ENCODE data around the gene TXN2.
A peak's percentile ranks its signal among the peaks of the same experiment; 100 is the strongest.
"Not testable (repeated sequence)": the region's sequence is repeated elsewhere in the genome, so short reads cannot be mapped to it uniquely, and the experiment has no call there.

The TXN2 gene

DNA sequence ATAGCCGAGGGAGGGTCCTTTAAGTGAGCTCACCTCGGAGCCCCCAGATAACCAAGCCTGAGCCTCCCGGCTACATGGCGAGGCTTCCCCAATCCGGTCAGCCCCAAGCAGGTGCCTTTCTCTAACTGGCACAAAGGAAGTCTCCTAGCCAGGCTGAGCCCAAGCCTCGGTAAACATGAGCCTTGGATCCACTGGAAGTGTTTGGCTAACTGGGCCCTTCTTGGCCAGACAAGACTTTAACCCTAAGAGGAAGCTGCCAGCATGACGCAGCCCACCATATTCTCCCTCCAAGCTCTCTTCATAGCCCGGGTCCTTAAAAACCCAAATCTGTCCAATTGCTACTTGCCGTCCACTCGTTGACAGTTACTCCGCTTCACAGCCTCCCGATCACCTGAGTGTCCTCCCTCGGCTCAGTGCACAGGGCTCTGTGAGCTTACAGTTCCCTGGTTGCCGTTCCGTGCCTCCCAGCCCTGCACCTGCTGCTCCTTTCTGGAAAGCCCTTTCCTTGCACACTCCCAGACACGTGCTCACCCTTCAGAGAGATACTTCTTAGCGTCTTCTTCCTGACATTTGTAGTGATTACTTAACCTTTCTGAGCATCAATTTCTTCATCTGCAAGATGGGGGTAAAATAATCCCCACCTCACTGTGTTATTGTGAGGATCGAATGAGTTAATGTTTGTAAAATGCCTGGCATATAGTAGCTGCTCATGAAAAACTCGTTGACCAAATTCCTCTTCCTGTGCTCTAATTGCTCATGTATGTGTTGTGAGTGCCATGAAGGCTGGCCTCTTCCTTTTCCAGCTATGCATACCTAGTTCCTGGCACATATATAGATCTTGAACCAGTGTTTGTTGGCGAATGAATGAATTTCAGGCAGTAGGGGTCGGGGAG, 25.6 kb downstream of the TXN2 start:
- DNase-seq (ENCODE audit: low spot score), result peak; percentile 22

DNA sequence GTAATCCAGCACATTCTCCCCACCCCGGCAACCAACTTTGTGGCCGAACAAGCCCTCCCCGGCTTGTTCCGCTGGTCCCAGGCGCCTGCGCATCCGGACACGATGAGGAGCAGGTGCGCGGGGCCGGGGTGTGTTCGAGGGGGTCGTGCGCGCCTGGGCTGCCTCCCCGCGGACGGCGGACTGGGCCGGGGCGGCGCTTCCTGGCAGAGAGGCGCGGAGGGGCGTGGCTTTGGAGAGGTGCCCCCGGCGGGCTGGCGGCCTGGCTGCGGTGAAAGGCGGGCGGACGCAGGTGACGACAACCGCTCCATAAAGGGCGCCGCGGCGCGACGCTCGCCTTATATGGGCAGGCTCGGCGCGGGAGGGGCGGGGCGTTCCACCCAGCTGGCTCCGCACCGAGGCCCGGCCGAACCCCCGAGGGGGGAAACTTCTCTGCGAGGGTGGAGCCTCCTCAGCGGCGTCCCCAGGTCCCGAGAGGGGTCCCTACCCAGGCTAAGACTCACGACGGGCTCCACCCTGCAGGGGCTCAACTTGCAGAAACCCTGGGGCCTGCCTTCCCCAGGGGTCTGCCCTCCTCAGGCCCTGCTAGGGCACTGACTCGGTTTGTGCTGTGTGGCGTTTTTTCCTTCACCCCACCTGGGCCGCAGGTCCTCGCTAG, 26.4 kb downstream of the TXN2 start:
- DNase-seq (ENCODE audit: low spot score), result peak; percentile 90

DNA sequence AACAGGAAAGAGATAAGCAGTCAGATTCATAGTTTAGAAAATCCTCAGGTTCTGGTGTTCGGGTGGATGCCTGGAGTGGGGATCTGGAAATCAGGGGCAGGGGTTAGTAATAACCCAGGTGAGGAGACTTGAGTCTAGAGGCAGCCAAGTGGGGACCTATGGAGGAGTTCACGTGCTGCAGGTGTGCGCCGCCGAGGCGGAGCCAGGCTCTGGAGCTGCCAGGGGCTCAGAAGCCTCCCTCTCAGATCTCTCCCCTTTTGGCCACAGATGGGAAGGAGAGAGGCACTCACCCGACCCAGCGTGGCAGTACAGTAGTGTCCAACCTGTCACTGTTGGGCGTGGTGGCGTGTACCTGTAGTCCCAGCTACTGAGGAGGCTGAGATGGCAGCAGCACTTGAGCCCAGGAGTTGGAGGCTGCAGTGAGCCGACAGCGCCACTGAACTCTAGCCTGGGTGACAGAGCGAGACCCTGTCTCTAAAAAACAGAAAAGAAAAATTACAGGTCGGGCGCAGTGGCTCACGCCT, 27.5 kb downstream of the TXN2 start:
- DNase-seq (ENCODE audit: low spot score), result no peak

DNA sequence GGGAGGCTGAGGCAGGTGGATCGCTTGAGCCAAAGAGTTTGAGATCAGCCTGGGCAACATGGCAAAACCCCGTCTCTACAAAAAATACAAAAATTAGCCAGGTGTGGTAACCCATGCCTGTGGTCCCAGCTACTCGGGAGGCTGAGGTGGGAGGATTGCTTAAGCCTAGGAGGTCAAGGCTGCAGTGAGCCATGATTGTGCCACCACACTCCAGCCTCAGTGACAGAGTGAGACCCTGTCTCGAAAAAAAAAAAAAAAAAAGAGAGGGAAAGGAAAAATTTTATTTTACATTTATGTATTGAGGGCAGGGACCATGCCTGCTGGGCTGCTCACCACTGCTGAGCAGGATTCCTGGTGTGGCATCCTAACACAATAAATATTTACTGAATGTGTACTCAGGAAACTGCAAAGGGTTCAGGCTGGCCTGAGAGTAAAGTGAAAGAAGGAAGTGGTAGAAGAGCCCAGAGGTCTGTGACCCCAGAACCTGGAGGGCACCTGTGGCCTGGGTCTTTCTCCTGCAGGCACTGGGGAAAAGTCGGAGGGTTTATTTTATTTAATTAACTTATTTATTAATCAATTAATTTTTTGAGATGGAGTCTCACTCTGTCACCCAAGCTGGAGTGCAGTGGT, 28.3 kb downstream of the TXN2 start:
- DNase-seq (ENCODE audit: low spot score), result peak; percentile 56

DNA sequence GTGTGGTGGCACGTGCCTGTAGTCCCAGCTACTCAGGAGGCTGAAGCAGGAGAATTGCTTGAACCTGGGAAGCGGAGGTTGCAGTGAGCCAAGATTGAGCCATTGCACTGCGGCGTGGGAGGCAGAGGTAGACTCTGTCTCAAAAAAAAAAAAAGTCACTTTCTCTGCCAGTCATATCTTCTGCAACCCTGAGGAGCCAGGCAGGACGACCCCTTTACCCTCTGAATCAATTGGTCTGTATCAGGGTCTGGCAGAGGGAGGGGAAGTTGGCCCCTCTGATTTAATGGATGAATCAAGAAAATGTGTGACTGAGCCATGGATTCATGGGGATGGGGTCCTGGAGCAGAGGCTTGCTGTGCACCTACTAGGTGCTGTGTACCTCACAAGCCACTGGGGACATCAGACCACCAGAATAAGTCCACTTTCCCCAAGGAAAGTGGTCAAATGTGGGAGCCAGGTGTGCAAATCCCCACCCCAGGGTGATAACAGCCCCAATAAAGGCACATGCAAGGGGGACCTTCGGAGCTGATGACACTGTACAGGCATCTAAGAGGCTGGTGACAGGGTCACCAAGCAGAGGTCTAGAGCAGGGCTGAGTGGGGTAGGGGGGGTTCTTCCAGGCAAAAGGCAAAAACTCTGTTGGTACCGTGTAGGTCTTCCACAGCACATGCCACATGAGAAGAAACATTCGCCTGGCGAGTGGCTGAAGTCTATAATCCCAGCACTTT, 29.0 kb downstream of the TXN2 start:
- DNase-seq (ENCODE audit: low spot score), result no peak

DNA sequence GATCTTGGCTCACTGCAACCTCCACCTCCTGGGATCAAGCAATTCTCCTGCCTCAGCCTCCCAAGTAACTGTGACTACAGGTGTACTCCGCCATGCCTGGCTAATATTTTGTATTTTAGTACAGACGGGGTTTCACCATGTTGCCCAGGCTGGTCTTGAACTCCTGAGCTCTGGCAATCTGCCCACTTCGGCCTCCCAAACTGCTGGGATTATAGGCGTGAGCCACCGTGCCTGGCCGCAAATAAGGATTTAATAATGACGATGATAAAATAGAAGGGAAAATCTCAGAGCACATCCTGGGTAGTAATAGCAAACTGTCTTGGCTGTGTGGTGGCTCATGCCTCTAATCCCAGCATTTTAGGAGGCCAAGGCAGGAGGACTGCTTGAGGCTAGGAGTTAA, 30.5 kb downstream of the TXN2 start:
- not testable (repeated sequence) for DNase-seq (ENCODE audit: low spot score)

DNA sequence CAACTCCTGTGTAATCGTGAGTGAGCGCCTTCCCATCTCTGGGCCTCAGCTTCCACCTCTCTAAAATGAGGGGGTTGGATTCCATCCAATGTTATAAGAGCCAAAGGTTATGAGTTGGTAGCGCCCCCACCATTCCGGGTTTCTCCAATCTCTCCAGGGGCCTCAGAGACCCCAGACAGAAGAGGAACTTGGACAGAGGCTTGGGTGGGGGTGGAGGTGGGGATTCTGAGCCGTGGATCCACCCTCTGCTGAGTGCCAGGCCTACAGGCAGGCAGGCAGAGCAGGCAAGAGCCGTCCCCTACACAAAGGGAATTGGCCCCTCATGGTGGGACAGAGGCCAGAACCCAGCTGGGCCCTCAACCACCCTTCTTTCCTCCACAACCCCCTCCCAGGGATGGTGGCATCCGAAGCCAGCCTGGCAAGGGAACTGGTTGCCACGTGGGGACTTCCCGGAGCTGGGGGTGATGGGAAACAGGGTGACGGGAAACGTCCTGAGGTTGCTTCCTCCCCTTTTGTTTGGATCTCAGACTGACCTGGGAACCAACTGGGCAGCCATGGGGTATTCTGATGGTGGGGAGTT, 31.8 kb downstream of the TXN2 start:
- DNase-seq (ENCODE audit: low spot score), result no peak

DNA sequence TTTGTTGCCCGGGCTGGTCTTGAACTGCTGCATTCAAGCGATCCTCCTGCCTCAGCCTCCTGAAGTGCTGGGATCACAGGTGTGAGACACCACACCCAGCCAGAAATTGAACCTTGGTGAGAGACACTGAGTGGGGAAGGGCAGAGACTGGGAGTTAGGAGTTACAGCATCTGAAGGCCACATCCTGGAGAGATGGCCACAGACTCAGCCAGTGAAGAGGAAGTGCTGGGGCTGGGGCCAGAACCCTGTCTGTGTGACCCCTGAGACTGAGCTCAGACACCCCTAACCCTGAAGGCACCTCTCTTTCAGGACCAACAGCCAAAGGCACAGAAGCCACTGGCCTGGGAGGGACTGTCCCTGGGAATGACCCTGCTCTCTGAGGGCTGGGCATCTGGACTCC, 33.8 kb downstream of the TXN2 start:
- DNase-seq (ENCODE audit: low spot score), result no peak

DNA sequence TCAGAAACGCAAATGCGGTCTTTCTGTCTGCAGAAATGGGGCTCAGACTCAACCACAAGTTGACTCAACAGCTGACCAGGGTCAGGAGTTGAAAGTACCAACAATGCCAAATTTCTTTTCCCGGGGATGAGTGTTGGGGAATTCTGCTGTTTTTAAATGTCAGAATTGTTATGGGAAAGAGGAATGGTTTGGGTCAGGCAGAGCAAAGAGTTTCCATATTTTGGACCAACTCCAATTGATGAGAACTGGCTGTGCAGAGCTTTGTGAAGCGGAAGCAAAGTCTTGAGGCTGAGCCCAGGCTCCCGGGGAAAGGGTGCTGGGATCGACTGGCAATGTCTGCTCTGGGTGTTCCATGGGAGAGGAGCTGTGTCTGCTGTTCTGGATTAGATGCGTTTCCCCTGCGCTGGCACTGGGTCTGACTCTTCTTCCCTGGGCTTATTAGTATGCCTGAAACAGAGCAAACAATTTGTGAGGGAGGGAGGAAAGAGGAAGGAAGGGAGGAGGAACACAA, 36.2 kb downstream of the TXN2 start:
- peak; percentile 50 for DNase-seq (ENCODE audit: low spot score)

DNA sequence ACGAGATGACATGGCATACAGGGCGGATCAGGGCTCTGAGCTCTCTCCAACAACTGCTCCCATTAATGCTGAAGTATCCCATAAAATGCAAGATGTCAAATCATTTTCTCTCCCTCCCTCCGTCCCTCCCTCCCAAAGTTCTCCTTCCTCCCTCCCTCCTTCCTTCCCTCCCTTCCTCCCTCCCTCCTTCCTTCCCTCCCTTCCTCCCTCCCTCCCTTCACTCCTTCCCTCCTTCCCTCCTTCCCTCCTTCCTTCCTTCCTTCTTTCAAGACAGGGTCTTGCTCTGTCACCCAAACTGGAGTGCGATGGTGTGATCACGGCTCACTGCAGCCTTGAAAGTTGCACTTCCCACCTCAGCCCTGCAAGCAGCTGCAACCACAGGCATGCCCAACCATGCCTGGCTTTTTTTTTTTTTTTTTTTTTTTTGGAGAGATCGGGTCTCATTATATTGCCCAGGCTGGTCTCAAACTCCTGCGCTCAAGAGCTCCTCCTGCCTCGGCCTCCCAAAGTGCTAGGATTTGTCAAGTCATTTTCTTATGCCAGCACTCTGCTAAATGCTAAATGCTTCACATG, 38.2 kb downstream of the TXN2 start:
- no peak for DNase-seq (ENCODE audit: low spot score)

DNA sequence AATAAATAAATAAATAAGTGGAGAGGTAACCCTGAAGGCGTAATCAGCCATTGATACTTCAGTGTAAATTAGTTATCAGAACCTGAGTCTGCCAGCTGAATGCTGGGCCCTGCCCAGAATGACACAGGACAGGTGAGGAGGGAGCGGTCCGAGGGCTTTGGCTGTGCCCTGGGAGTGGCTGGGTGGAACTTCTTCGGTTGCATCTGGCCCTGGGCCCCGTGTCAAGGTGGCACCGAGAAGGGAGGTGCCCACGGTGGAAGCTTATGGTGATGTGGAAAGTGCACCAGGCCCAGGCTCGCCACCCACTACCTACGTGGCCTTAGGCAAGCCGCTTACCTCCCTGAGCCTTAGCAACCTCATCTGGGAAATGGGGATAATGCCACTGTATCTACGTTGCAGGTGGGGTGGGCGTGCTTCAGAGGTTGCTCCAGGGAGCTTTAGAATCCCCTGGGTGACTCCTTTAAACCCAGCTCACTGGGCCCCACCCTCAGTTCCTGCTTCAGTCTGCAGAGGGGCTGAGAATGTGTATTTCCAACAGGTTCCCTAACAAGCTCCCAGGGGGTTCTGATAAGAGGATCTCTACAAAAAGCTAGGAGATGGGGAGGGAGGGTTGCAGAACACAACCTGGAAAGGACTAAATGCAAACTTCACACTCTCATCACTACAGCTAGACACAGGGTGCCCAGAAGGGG, 38.8 kb downstream of the TXN2 start:
- no peak for DNase-seq (ENCODE audit: low spot score)

DNA sequence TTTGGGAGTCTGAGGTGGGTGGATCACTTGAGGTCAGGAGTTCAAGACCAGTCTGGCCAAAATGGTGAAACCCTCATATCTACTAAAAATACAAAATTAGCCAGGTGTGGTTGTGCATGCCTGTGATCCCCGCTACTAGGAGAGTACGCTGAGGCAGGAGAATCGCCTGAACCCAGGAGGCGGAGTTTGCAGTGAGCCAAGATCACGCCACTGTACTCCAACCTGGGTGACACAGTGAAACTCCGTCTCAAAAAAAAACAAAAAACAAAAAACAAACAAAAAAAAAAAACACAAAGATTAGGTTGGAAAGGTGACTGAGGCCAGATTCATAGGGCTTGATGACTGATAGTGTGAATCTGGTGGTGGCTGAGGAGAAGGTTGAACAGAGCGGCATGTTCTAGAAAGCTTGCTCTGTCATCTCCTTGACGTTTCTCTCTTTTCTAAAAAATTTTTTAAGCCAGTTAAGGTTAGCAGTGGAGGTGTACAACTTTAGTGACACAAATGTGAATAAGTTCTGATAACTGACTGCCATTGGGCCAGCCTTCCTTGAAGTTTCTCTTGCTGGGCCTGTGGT, 40.9 kb downstream of the TXN2 start:
- no peak for DNase-seq (ENCODE audit: low spot score)

DNA sequence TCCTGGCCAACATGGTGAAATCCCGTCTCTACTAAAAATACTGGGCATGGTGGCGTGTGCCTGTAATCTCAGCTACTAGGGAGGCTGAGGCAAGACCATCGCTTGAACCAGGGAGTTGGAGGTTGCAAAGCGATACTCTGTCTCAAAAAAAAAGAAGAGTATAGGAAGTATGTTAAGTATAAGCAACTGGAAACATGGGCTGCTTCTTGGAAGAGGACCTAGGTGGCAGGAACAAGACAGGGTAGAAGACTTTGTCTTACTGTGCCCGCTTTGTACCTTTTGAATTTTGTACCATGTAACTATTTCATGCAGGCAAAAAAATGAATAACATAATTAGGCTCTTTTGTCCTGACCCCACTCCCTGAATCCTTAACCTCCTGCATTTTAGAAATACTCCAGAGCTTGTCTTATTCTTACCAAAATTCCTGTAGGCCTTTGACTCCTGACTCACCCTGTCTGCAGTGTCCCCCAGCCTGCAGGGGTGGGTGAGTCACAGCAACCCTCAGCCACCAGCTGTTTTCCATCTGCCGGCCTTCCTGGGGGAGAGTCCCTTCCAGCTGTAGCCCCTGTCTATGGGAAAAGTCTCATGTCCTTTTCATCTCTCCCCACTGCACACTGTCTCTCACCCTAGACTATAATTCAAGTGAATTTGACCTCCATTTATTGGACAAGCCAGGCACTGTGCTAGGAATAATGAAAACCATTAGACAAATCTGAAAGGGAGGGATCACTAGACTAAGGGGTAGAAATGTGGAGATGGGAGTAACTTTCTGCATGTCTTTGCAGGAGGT, 41.8 kb downstream of the TXN2 start:
- DNase-seq (ENCODE audit: low spot score), result peak; percentile 88

DNA sequence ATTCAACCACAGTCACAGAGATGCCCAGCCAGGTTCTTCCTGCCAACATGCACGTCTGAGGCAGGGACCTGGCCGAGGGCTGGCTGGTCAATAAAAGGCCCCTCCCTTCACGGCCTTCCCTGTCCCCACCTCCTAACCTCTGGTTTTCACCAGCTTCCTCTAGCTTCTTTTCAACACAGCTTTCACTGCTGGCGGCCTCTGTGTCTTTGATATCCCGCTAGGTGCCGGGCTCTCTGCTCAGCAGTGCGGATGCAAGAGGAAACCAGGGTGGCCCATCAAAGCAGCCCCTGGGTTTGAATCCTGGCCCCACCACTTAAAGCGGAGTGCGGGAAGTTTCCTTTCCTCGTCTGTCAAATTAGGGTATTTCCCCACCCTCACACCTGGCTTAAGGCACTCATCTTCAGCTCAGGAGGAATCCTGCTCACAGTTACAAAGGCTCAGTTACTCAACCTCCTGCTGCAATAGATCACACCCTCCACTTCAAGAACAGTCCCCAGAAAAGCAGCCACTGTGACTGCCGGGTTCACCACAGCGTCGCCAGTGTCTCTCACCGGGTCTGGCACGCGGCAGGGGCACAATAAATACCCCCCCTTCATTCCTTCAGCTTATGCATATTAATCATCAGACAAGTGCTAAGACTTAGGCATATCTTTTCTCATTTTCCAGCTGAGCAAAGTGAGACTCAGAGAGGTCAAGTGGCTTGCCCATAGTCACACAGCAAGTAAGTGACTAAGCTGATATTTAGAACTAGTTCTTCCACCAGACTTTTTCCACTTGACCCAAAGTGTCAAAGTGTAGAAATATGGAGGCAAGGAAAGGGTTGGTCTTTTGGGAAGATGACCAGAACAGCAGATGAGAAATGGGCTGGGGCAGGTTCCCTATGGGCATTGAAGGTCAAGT, 45.7 kb downstream of the TXN2 start:
- DNase-seq (ENCODE audit: low spot score), result peak; percentile 53

DNA sequence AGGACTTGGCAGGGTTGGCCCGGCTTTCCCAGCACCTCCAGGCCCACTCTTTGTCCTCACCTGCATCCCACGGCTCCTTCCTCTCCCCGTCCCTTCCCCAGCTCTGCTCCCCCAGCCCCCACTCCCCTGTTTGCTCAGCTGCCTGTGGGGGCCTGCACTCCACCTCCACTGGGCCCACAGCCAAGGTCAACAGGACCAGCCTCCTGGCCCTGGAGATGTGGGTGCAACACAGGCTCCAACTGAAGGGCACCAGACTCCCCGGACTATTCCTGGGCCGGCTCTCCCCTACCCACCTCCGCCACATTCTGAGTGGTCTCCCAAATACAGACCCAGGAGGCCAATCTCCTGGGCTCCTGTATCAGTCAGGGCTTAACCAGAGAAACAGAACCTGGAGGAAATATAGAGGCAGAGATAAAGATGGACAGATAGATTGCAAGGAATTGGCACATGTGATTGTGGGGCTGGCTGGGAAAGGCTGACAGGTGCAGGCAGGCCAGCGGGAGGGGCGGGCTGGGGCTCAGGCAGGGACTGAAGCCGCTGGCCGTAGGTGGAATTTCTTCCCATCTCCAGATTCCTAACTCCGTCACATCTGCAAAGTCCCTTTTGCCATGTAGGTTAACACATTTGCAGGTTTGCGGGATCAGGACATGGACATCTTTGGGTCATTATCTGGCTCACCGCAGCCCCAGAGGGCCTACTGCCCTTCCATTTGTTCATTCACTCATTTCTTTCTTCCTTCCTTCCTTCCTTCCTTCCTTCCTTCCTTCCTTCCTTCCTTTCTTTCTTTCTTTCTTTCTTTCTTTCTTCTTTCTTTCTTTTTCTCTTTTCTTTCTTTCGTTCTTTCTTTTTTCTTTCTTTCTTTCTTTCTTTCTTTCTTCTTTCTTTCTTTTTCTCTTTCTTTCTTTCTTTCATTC, 47.9 kb downstream of the TXN2 start:
- no peak for DNase-seq (ENCODE audit: low spot score)

DNA sequence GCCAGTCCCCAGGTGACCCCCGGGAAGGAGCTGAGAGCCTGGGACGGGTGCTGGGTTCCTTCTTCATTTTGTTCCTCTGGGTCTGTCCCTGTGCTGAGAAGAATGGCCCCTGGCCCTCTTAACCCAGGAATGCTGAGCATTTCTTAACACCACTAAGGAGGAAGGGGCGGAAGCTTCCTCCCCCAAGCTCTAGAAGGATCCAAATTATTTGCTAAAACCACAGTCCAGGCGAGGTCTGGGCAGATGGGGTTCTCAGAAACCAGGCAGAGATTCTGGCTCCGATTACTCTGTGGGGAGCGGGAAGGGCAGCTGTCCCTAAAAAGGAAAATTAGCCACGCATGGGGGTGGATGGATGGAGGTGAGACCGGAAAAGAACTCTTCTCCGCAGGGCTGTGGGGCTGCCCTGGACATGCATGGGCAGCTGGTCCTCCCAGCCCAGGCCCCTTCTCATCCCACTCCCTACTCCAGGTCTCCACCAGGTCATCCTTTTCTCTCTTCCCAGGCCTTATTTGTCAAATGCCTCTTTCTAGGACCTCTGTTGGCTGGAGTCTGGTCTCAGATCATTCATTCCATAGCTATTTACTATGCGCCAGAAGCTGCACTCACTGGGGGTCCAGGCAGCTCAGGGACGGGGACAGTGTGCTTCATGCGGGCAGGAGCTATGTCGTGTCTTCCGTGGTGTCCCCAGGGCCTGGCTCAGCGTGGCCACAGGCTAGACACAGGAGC, 48.7 kb downstream of the TXN2 start:
- no peak for DNase-seq (ENCODE audit: low spot score)

DNA sequence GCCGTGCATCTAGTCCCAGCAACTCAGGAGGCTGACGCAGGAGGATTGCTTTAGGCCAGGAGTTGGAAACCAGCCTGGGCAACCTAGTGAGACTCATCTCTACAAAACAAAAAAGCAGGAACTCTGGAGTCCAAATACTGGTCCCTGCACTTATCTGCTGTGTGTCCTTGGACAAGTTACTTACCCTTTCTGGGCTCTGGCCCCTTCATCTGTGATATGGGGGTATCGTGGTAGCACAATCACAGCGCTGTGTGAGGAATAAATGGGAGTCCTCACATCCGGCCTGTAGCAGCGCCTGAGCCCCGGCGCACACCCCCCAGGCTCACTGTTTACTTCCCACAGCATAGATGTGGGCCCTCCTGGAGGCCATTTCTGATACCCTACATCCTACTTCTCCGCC, 49.5 kb downstream of the TXN2 start:
- no peak for DNase-seq (ENCODE audit: low spot score)
